ENCODE data around the gene MGAT5. TPM values are rescaled to one million over a fixed set of nuclear protein-coding genes. Genes with fewer than 3 reads are reported as not detected.

MGAT5 gene
- total RNA-seq, 1 donor from 2014 or later = 54.4 TPM

GRCh38 chr2:134482766-134483340 lies 229.0 kb downstream of the MGAT5 start:
- H3K36me3 ChIP-seq = no peaks in the 10 kb centered on the region
- H3K4me3 ChIP-seq = no peak overlapping the region
- ATAC-seq (no peak), DNase-seq (no peak)
- no peaks in the 10 kb centered on the region for H3K9me3 ChIP-seq
- H3K4me1 ChIP-seq = no peaks in the 10 kb centered on the region
- no peaks in the 10 kb centered on the region for H3K27me3 ChIP-seq
- intact Hi-C loops (cut with DNase I) = no loop called here
- TF ChIP-seq CTCF (IDR thresholded peaks at IDR 0.05) = no peak
- no peak overlapping the region for H3K27ac ChIP-seq

- Histone ChIP-seq H3K9me3 (no peaks in the 10 kb centered on the region), H3K27ac (no peak overlapping the region), H3K36me3 (no peaks in the 10 kb centered on the region), H3K4me1 (no peaks in the 10 kb centered on the region), H3K27me3 (no peaks in the 10 kb centered on the region), H3K4me3 (no peak overlapping the region)
- peak; percentile 24 for ATAC-seq
- no peak for TF ChIP-seq CTCF (IDR thresholded peaks at IDR 0.05)
- DNase-seq = no peak
- intact Hi-C loops (cut with DNase I) = no loop called here
These were observed 236.0 kb downstream of the MGAT5 start for GRCh38 chr2:134489732-134490384.

GRCh38 chr2:134490559-134490958 lies 236.7 kb downstream of the MGAT5 start:
- H3K36me3 ChIP-seq = no peaks in the 10 kb centered on the region
- intact Hi-C loops (cut with DNase I) = no loop called here
- H3K4me1 ChIP-seq = no peaks in the 10 kb centered on the region
- no peak overlapping the region for H3K27ac ChIP-seq
- H3K4me3 ChIP-seq = no peak overlapping the region
- no peaks in the 10 kb centered on the region for H3K9me3 ChIP-seq
- ATAC-seq (no peak), DNase-seq (no peak)
- no peak for TF ChIP-seq CTCF (IDR thresholded peaks at IDR 0.05)
- no peaks in the 10 kb centered on the region for H3K27me3 ChIP-seq

- H3K27ac ChIP-seq = no peak overlapping the region
- no peak for ATAC-seq
- no peak for TF ChIP-seq CTCF (IDR thresholded peaks at IDR 0.05)
- H3K4me1 ChIP-seq = no peaks in the 10 kb centered on the region
- intact Hi-C loops (cut with DNase I) = no loop called here
- no peaks in the 10 kb centered on the region for H3K9me3 ChIP-seq
- DNase-seq = no peak
- H3K36me3 ChIP-seq = no peaks in the 10 kb centered on the region
- H3K27me3 ChIP-seq = no peaks in the 10 kb centered on the region
- no peak overlapping the region for H3K4me3 ChIP-seq
These were observed 237.2 kb downstream of the MGAT5 start for GRCh38 chr2:134491022-134491421.

- intact Hi-C loops (cut with DNase I) = no loop called here
- Histone ChIP-seq H3K27me3 (no peaks in the 10 kb centered on the region), H3K9me3 (no peaks in the 10 kb centered on the region), H3K27ac (no peak overlapping the region), H3K4me3 (no peak overlapping the region), H3K36me3 (no peaks in the 10 kb centered on the region), H3K4me1 (no peaks in the 10 kb centered on the region)
- DNase-seq = no peak
- ATAC-seq = peak; percentile 46
- TF ChIP-seq CTCF (IDR thresholded peaks at IDR 0.05) = peak; percentile 17
These were observed 238.0 kb downstream of the MGAT5 start for GRCh38 chr2:134491771-134492441.

Data from upper lobe of right lung (tissue), 1 donor.